Right lobe of liver (tissue), 4 donors: ENCODE data around the gene SEMA3C.

Experiments
- CTCF ChIP-seq, 4 donors: fragments of 200-600 bp in 3 of 4; fragments of 450-650 bp in 1 of 4; IDR thresholded peaks; one replicate each; pipeline versions ENCODE4 v1.5.1 to v1.8.0; 2016 to 2022; ENCODE audit warnings: antibody characterized with exemption in 4 of 4, mild to moderate bottlenecking in 2 of 4
- POLR2A ChIP-seq: fragments of 450-650 bp; IDR thresholded peaks from one replicate; pipeline ENCODE4 v1.6.1; 2017; ENCODE audit warnings: antibody characterized with exemption, mild to moderate bottlenecking
- donor health status: DM: no; HTN: no; CAD: no.
- donor health status: DM: no; HTN: no; CAD: no.
- donor health status: DM: no; HTN: yes; CAD: no.

- TF ChIP-seq POLR2A = no peak
- no peak for TF ChIP-seq CTCF (IDR thresholded peaks at IDR 0.05)
Observed at GRCh38 chr7:80943342-80943741, 24.5 kb upstream of the SEMA3C start.
